Suprapubic skin (tissue), 4 donors: ENCODE measurements around the gene IRAK1. TPM values are rescaled to one million over a fixed set of nuclear protein-coding genes. Genes with fewer than 3 reads are reported as not detected.

ENCODE experiments used
- DNase-seq, 2 donors: peaks; one replicate each; pipeline ENCODE4 v3.0.0-alpha.2; 2019; ENCODE audit warnings: low spot score in 2 of 2
- H3K27ac ChIP-seq: fragments of 200-600 bp; sonication (generic); one replicate; pipeline ENCODE4 v1.5.1; 2019
- H3K27me3 ChIP-seq: fragments of 200-600 bp; sonication (generic); one replicate; pipeline ENCODE4 v1.5.1; 2019
- H3K36me3 ChIP-seq: fragments of 200-600 bp; sonication (generic); one replicate; pipeline ENCODE4 v1.5.1; 2019
- H3K4me1 ChIP-seq: fragments of 200-600 bp; sonication (generic); one replicate; pipeline ENCODE4 v1.5.1; 2019
- H3K4me3 ChIP-seq: fragments of 200-600 bp; sonication (generic); one replicate; pipeline ENCODE4 v1.5.1; 2019; ENCODE audit warnings: mild to moderate bottlenecking
- H3K9me3 ChIP-seq: fragments of 200-600 bp; sonication (generic); one replicate; pipeline ENCODE4 v1.5.1; 2019
- CTCF ChIP-seq, 2 donors: fragments of 200-600 bp in 1 of 2; fragments of 450-650 bp in 1 of 2; sonication (generic) in 1 of 2; IDR thresholded peaks; one replicate each; pipeline ENCODE4 v1.5.1; 2016 to 2019; ENCODE audit warnings: antibody characterized with exemption in 2 of 2, mild to moderate bottlenecking in 1 of 2, moderate library complexity in 1 of 2
- EP300 ChIP-seq: sonication (generic); formaldehyde crosslinking; IDR thresholded peaks from one replicate; pipeline ENCODE4 v1.6.1; 2017; ENCODE audit warnings: antibody characterized with exemption
- POLR2A ChIP-seq, 2 donors: fragments of 450-650 bp; IDR thresholded peaks; one replicate each; pipeline ENCODE4 v1.6.1; 2017; ENCODE audit warnings: antibody characterized with exemption in 2 of 2, mild to moderate bottlenecking in 2 of 2, moderate library complexity in 2 of 2
- POLR2AphosphoS5 ChIP-seq, 3 donors: sonication (generic); formaldehyde crosslinking; IDR thresholded peaks; one replicate each; pipeline ENCODE4 v1.6.1; 2017; ENCODE audit warnings: antibody characterized with exemption in 3 of 3
- WGBS: methylation state at CpG from one replicate; pipeline ENCODE4 v1.1.5; 2018; 5-methylcytosine and 5-hydroxymethylcytosine counted together
- total RNA-seq, 4 donors: library from RNA; depleted of rRNA; stranded (reverse); fragments of >200 nt; gene quantifications; one replicate each; pipeline ENCODE4 v1.1.0, GENCODE V29; 2016

IRAK1 gene
- total RNA-seq, 4 donors from 2014 or later: 51.3 to 61.5 (median 58.3) TPM

- Histone ChIP-seq H3K27ac (peak overlapping the region; percentile 98), H3K36me3 (no peaks in the 10 kb centered on the region), H3K27me3 (no peaks in the 10 kb centered on the region), H3K9me3 (no peaks in the 10 kb centered on the region), H3K4me3 (no peak overlapping the region), H3K4me1 (peaks cover 16% of the 10 kb centered on the region)
- no peak for DNase-seq
- WGBS: 66% methylated on average over 3 of the region's 3 CpGs
- TF ChIP-seq CTCF (IDR thresholded peaks at IDR 0.05) (no peak), EP300 (no peak), POLR2A (IDR thresholded peaks at IDR 0.05) (no peak), POLR2AphosphoS5 (IDR thresholded peaks at IDR 0.05) (no peak)
Observed at GRCh38 chrX:153974726-153975286, 44.9 kb downstream of the IRAK1 start.

- peak overlapping the region; percentile 60 for H3K4me3 ChIP-seq
- peak in 1 of 2 donors; percentile 58 for DNase-seq
Observed at GRCh38 chrX:153974003-153974725, 45.5 kb downstream of the IRAK1 start.

GRCh38 chrX:153973127-153974002 lies 46.3 kb downstream of the IRAK1 start:
- Histone ChIP-seq H3K27me3 (no peaks in the 10 kb centered on the region), H3K4me3 (peak overlapping the region; percentile 60), H3K9me3 (no peaks in the 10 kb centered on the region), H3K27ac (peak overlapping the region; percentile 98), H3K36me3 (no peaks in the 10 kb centered on the region), H3K4me1 (peaks cover 30% of the 10 kb centered on the region)
- WGBS: 53% methylated on average over 19 of the region's 20 CpGs
- TF ChIP-seq POLR2A (IDR thresholded peaks at IDR 0.05) (no peak), CTCF (IDR thresholded peaks at IDR 0.05) (no peak), POLR2AphosphoS5 (IDR thresholded peaks at IDR 0.05) (no peak), EP300 (no peak)
- peak in 1 of 2 donors; percentile 60 for DNase-seq

More at GRCh38 chrX:153974003-153974725, 45.5 kb downstream of the IRAK1 start:
- no peak for TF ChIP-seq CTCF (IDR thresholded peaks at IDR 0.05)
- no peak for TF ChIP-seq POLR2AphosphoS5 (IDR thresholded peaks at IDR 0.05)
- TF ChIP-seq EP300: no peak
- no peak for TF ChIP-seq POLR2A (IDR thresholded peaks at IDR 0.05)
- Histone ChIP-seq H3K4me1 (peaks cover 22% of the 10 kb centered on the region), H3K36me3 (no peaks in the 10 kb centered on the region), H3K9me3 (no peaks in the 10 kb centered on the region), H3K27me3 (no peaks in the 10 kb centered on the region), H3K27ac (peak overlapping the region; percentile 98)
- WGBS: 73% methylated on average over 13 of the region's 14 CpGs

- WGBS: 8% methylated on average over 28 of the region's 103 CpGs
- no peaks in the 10 kb centered on the region for H3K27me3 ChIP-seq
- no peaks in the 10 kb centered on the region for H3K9me3 ChIP-seq
- TF ChIP-seq POLR2AphosphoS5 (IDR thresholded peaks at IDR 0.05) (no peak), POLR2A (IDR thresholded peaks at IDR 0.05) (peak; percentile 55 to 73)
- H3K4me3 ChIP-seq: peak within 1 kb of the TSS; percentile 60
- peak; percentile 90 to 92 for DNase-seq
- H3K4me1 ChIP-seq: peaks cover 38% of the 10 kb centered on the region
- H3K36me3 ChIP-seq: no peaks in the 10 kb centered on the region
- peak within 1 kb of the TSS; percentile 98 for H3K27ac ChIP-seq
Observed at GRCh38 chrX:153972368-153973126, 47.2 kb downstream of the IRAK1 start, which contains the start of gene TMEM187. TSS of gene TMEM187 (plus strand) at chrX:153972754. CDS start at chrX:153982063, 9,309 bp downstream.
